ENCODE measurements around the gene PARD3B. TPM values are rescaled to one million over a fixed set of nuclear protein-coding genes. Genes with fewer than 3 reads are reported as not detected.

PARD3B gene
- total RNA-seq, 1 experiment from 2014 or later = 2.0 TPM

- no peak overlapping the region for H3K9ac ChIP-seq (ENCODE audit: low read length)
- no peak overlapping the region for H3K4me3 ChIP-seq (replicated peaks in 1 of 2; ENCODE audit: low read depth in 1 of 2, low read length in 2 of 2)
- ChIA-PET RAD21 (ENCODE audit: low non-redundant PET in 1 of 2, low total read pairs in 2 of 2, uncharacterized antibody in 2 of 2, unreplicated experiment in 2 of 2) (no interaction called here), CTCF (no interaction called here), POLR2A (no interaction called here)
- no peak for DNase-seq (ENCODE audit: low read depth, low spot score)
- no peaks in the 10 kb centered on the region for H3K27me3 ChIP-seq (ENCODE audit: insufficient read depth, low read length)
- H3K79me2 ChIP-seq (ENCODE audit: insufficient read depth, low read length) = no peaks in the 10 kb centered on the region
- no peak overlapping the region for H3K27ac ChIP-seq (ENCODE audit: low read depth, low read length)
- no peak overlapping the region for H2AFZ ChIP-seq (ENCODE audit: low read depth, low read length, poor library complexity, severe bottlenecking)
- H3K4me2 ChIP-seq (ENCODE audit: low read length) = no peak overlapping the region
- no peaks in the 10 kb centered on the region for H3K9me2 ChIP-seq (ENCODE audit: insufficient read depth)
- no TSS peak for BruUV-seq (replicated peaks)
- no peak for ATAC-seq
- intact Hi-C loops (cut with micrococcal nuclease) = no loop called here
- H3K36me3 ChIP-seq (ENCODE audit: control insufficient read depth in 1 of 2, insufficient read depth in 2 of 2, low read length in 2 of 2) = no peaks in the 10 kb centered on the region
- no peaks in the 10 kb centered on the region for H3K9me3 ChIP-seq (ENCODE audit: control insufficient read depth in 1 of 2, insufficient read depth in 1 of 2, low read depth in 1 of 2, low read length in 2 of 2)
- TF ChIP-seq ZFX (IDR thresholded peaks at IDR 0.05) = no peak
- no peak for TF ChIP-seq ATF3 (IDR thresholded peaks at IDR 0.05)
- no peak for TF ChIP-seq ELF1 (IDR thresholded peaks at IDR 0.05; ENCODE audit: borderline replicate concordance, low read depth)
- no peak for TF ChIP-seq CBX3 (IDR thresholded peaks at IDR 0.05; ENCODE audit: low read depth)
- no peak for TF ChIP-seq CTCF (IDR thresholded peaks at IDR 0.05 in 2 of 3, conservative IDR thresholded peaks at IDR 0.05 in 1 of 3; ENCODE audit: borderline replicate concordance in 1 of 3, insufficient read depth in 1 of 3, low read depth in 2 of 3, low read length in 2 of 3)
- TF ChIP-seq SIN3A (IDR thresholded peaks at IDR 0.05; ENCODE audit: low read depth) = no peak
- no peak for TF ChIP-seq EZH2 (IDR thresholded peaks at IDR 0.05)
- no peaks in the 10 kb centered on the region for H4K20me1 ChIP-seq (ENCODE audit: insufficient read depth)
- no peaks in the 10 kb centered on the region for H3K4me1 ChIP-seq (ENCODE audit: control insufficient read depth in 1 of 2, insufficient read depth in 2 of 2, low read length in 2 of 2)
These were observed 29.9 kb upstream of the PARD3B start for GRCh38 chr2:204515416-204515815.

GRCh38 chr2:204517154-204517553 lies 28.1 kb upstream of the PARD3B start:
- ATAC-seq = no peak
- Histone ChIP-seq H3K9ac (ENCODE audit: low read length) (no peak overlapping the region), H3K4me3 (replicated peaks in 1 of 2; ENCODE audit: low read depth in 1 of 2, low read length in 2 of 2) (no peak overlapping the region), H3K9me2 (ENCODE audit: insufficient read depth) (no peaks in the 10 kb centered on the region), H3K4me2 (ENCODE audit: low read length) (no peak overlapping the region), H3K4me1 (ENCODE audit: control insufficient read depth in 1 of 2, insufficient read depth in 2 of 2, low read length in 2 of 2) (no peaks in the 10 kb centered on the region), H3K36me3 (ENCODE audit: control insufficient read depth in 1 of 2, insufficient read depth in 2 of 2, low read length in 2 of 2) (no peaks in the 10 kb centered on the region), H3K9me3 (ENCODE audit: control insufficient read depth in 1 of 2, insufficient read depth in 1 of 2, low read depth in 1 of 2, low read length in 2 of 2) (no peaks in the 10 kb centered on the region), H2AFZ (ENCODE audit: low read depth, low read length, poor library complexity, severe bottlenecking) (no peak overlapping the region), H3K27ac (ENCODE audit: low read depth, low read length) (no peak overlapping the region), H4K20me1 (ENCODE audit: insufficient read depth) (no peaks in the 10 kb centered on the region), H3K27me3 (ENCODE audit: insufficient read depth, low read length) (no peaks in the 10 kb centered on the region), H3K79me2 (ENCODE audit: insufficient read depth, low read length) (no peaks in the 10 kb centered on the region)
- ChIA-PET RAD21 (ENCODE audit: low non-redundant PET in 1 of 2, low total read pairs in 2 of 2, uncharacterized antibody in 2 of 2, unreplicated experiment in 2 of 2) (no interaction called here), CTCF (no interaction called here), POLR2A (no interaction called here)
- no TSS peak for BruUV-seq (replicated peaks)
- intact Hi-C loops (cut with micrococcal nuclease) = no loop called here
- TF ChIP-seq ATF3 (IDR thresholded peaks at IDR 0.05) (no peak), JUND (IDR thresholded peaks at IDR 0.05) (no peak), SRF (IDR thresholded peaks at IDR 0.05; ENCODE audit: low read depth) (no peak), CBX3 (IDR thresholded peaks at IDR 0.05; ENCODE audit: low read depth) (no peak), POLR2A (IDR thresholded peaks at IDR 0.05; ENCODE audit: borderline replicate concordance, extremely low read depth, insufficient read depth, insufficient read length) (no peak), CEBPB (IDR thresholded peaks at IDR 0.05; ENCODE audit: low read depth) (no peak), EZH2 (IDR thresholded peaks at IDR 0.05) (no peak), FOSL1 (IDR thresholded peaks at IDR 0.05; ENCODE audit: low read depth) (no peak)
- DNase-seq (ENCODE audit: low read depth, low spot score) = no peak
